GM12801 (cell line): ENCODE measurements around the gene NCLN.

ENCODE experiments used
- TF ChIP-seq, protein P1 (sequence below): IDR thresholded peaks from one replicate; pipeline ENCODE4 v1.5.1; 2011; ENCODE audit warnings: control low read depth; ENCODE audit not compliant: insufficient read length; ENCODE audit errors: extremely low read depth

Gene NCLN

DNA sequence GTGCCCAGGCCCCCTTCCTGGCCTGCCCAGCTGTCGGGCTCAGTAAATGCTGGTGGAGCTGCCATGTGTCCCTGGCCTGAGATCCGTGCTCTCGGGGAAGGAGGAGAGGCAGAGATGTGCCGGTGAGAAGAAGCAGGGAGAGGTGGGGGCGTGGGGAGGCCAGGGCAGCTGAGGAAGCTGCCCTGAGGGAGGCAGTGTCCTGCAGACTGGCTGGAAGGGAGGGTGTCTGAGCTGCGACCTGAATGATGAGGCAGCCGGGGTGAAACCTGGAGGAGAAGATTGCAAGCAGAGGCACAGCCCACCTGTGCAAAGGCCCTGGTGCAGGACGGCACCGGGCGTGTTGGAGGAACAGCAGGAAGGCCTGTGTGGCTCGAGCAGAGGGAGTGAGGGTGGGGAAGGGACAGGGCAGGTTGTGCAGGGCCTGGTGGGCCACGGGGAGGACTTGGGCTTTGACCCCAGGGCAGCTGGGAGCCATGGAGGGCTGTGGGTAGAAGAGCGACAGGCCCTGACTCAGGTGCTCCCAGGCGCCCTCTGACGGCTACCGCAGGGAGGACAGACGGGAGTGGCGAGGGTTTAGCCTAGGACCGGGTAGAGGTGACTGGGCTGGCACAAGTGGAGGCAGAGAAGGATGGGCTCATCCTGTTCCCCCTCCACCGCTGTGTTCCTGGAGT, 24.8 kb downstream of the NCLN start:
- TF ChIP-seq, protein P1, sequence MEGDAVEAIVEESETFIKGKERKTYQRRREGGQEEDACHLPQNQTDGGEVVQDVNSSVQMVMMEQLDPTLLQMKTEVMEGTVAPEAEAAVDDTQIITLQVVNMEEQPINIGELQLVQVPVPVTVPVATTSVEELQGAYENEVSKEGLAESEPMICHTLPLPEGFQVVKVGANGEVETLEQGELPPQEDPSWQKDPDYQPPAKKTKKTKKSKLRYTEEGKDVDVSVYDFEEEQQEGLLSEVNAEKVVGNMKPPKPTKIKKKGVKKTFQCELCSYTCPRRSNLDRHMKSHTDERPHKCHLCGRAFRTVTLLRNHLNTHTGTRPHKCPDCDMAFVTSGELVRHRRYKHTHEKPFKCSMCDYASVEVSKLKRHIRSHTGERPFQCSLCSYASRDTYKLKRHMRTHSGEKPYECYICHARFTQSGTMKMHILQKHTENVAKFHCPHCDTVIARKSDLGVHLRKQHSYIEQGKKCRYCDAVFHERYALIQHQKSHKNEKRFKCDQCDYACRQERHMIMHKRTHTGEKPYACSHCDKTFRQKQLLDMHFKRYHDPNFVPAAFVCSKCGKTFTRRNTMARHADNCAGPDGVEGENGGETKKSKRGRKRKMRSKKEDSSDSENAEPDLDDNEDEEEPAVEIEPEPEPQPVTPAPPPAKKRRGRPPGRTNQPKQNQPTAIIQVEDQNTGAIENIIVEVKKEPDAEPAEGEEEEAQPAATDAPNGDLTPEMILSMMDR = no peak

DNA sequence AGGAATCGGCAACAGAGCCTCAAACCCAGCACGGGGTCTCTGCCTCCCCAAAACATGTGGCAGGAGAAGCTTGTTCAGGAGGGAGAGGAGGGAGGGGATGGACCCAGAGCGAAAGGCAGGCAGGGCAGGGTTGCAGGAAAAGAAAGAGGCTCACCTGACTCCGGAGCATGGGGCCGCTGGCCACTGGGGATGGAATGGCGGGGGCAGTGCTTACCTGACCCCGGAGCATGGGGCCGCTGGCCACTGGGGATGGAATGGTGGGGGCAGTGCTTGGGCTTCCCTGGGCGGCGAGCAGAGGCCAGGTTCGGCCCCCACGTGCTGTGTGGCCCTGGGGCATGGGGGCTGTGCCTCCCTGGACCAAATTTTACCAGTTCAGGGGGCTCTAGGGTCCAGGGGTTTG, 25.5 kb downstream of the NCLN start:
- TF ChIP-seq, protein P1 = no peak

DNA sequence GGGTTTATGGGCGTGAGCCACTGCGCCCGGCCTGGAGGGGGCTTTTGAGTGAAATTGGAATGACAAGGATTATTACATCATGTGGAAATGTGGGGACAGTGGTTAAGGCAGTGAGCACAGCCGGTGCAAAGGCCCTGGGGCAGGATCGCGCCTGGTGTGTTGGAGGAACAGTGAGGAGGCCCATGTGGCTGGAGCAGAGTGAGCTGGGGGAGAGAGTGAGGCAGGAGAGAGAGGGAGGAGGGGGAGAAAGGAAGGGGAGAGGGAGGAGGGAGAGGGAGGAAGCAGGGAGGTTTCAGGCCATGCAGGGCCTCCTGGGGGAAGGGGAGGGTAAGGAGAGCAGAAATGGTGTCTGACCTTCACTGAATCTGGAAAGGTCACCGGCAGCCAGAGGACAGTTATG, 27.4 kb downstream of the NCLN start:
- TF ChIP-seq, protein P1 = no peak

DNA sequence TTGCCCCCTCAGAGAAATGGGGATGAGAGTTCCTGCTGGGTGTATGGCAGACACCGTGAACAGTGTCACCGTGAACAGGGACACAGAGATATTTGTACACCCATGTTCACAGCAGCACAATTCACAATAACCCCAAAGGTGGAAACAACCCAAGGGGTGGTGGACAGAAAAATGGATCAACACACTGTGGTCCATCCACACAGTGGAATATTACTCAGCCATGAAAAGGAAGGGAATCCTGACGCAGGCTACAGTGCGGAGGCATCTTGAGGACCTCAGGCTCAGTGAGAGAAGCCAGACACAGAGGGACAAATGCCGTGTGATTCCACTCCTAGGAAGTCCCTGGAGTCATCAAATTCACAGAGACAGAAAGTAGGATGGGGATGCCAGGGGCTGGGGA, 31.1 kb downstream of the NCLN start:
- TF ChIP-seq, protein P1 = no peak

DNA sequence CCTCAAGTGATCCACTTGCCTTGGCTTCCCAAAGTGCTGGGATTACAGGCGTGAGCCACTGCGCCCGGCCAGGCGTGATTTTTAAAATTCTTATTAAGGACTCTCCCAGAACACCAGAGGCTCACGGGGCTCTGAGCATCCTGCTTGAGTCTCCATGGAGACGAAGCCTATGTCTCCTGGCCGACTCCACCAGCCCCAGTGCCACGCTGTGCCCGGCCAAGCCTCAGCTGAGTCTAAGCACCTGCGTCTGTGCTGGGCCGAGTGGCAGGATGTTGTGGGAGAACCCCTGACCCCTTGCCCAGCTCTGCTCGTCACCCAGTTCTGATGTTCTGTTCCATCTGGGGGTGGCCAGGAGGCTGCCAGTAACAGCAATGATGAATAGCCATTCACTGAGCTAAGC, 34.8 kb downstream of the NCLN start:
- TF ChIP-seq, protein P1 = no peak

DNA sequence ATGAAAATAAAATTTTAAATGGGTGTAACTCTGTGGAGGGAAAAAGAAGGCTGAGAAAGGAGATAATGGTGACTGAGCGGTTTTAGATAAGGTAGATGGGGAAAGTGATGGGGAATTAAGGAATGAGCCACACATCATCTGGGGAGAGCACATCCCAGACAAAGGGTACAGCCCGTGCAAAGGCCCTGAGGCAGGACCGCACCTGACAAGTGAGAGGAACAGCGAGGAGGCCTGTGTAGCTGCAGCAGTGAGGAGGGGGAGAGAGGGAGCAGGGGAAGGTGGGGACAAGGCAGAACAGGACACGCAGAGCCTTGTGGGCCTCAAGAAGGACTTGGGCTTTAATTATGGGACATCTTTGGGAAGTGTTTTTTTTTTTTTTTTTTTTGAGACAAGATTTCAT, 37.0 kb downstream of the NCLN start:
- TF ChIP-seq, protein P1 = no peak

DNA sequence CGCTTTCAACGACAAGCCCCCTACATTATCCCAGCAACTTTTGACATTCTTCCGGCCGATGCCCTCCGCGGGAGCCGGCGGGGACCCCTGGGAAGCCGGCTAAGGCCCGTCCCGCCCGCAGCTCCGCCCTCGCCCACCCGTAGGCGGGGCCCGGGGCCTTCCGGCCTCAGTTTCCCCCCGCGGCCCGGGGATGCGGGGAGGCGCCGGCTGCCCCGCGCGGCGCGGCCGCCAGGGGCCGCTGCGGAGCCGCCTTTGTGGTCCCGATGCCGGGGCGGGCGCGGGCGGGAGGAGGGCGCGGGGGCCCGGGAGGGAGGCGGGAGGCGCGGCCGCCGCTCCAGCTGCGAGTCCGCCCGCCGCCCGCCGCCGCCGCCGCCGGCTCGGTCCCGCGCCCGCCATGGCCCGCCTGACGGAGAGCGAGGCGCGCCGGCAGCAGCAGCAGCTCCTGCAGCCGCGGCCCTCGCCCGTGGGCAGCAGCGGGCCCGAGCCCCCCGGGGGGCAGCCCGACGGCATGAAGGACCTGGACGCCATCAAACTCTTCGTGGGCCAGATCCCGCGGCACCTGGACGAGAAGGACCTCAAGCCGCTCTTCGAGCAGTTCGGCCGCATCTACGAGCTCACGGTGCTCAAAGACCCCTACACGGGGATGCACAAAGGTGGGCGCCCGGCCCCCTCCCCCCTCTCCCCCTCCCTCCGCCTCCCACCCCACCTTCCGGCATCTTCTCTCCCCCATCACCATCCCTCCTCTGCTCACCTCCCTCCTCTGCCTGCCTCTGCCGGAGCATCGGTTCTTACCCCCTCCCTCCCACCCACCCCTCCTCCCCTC, 38.8 kb downstream of the NCLN start, which contains the start of gene CELF5:
Gene CELF5 (plus strand): TSS at position 316 of the 823 bp plus-strand sequence. CDS start 79 bp downstream, at position 395.
- TF ChIP-seq, protein P1 = no peak
